ENCODE data around the gene DNAJA4.

The DNAJA4 gene

DNA sequence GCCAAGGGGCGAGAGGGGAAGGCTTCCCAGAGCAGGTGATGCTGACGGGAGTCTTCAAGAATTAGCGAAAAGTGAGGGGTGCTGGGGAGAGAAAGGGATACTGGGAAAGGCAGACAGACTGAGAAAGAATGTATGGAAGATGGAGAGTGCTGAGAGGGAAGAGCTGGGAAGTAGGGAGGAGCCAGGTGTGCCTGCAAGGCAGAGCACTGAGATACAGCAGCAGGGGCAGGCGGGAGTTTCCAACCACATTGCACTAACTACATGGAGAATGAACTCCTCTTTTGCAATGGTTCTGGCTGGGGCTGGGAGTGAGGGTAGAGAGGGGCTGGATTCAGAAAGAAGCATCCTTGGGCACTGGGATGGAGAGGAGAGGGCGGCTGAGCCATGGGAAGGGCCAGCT lies 59.8 kb downstream of the DNAJA4 start:
- H3K36me3 Mint-ChIP-seq (ENCODE audit: low read depth), result no peaks in the 10 kb centered on the region
- no peaks in the 10 kb centered on the region for H3K9me3 Mint-ChIP-seq
- peak overlapping the region; percentile 48 to 74 (median 58) for H3K27ac Mint-ChIP-seq
- no peak overlapping the region for H3K4me3 Mint-ChIP-seq
- peaks cover 23% of the 10 kb centered on the region for H3K27me3 Mint-ChIP-seq (ENCODE audit: low read depth)
- TF ChIP-seq, protein P1, sequence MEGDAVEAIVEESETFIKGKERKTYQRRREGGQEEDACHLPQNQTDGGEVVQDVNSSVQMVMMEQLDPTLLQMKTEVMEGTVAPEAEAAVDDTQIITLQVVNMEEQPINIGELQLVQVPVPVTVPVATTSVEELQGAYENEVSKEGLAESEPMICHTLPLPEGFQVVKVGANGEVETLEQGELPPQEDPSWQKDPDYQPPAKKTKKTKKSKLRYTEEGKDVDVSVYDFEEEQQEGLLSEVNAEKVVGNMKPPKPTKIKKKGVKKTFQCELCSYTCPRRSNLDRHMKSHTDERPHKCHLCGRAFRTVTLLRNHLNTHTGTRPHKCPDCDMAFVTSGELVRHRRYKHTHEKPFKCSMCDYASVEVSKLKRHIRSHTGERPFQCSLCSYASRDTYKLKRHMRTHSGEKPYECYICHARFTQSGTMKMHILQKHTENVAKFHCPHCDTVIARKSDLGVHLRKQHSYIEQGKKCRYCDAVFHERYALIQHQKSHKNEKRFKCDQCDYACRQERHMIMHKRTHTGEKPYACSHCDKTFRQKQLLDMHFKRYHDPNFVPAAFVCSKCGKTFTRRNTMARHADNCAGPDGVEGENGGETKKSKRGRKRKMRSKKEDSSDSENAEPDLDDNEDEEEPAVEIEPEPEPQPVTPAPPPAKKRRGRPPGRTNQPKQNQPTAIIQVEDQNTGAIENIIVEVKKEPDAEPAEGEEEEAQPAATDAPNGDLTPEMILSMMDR (IDR thresholded peaks at IDR 0.05; ENCODE audit: unreplicated experiment in 3 of 3), result no peak
- H3K4me1 Mint-ChIP-seq, result peaks cover 50% of the 10 kb centered on the region

DNA sequence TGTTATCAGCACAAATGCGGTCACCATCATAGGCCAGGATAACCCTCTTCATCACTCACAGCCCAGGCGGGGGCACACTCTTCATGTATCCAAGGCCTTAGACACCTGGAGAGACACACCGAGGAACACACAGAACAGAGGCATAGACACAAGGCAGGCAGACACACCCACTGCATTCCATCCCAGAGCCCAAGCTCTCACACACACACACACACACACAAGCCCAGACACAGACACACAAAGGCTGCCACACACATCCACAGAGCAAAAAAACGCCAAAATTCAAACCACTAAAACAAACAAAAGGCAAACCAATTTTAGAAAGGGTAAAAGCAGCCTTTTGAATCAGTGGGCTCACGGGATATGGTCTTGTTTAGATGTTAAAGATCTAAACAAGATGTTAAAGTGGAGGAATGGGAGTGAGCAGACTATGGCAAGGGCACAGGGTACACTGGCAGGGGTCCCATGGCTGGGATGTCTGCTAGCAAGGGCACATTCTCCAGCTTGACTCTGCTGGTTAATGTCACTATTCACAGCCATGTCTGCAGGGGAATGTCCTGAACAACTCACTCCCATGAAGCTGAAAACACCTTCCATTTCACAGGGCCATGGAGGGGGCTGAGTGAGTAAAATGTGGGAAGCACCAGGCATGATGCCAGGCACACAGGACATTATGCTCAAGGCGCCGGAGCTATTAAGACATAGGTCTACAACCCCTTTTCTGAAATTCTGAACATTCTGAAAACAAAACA lies 60.9 kb downstream of the DNAJA4 start:
- TF ChIP-seq, protein P1 (IDR thresholded peaks at IDR 0.05; ENCODE audit: unreplicated experiment in 3 of 3), result no peak
- no peaks in the 10 kb centered on the region for H3K9me3 Mint-ChIP-seq
- H3K27ac Mint-ChIP-seq, result peak overlapping the region in 2 of 3 experiments; percentile 10 to 20
- H3K27me3 Mint-ChIP-seq (ENCODE audit: low read depth), result peaks cover 18% of the 10 kb centered on the region
- no peak overlapping the region for H3K4me3 Mint-ChIP-seq
- H3K36me3 Mint-ChIP-seq (ENCODE audit: low read depth), result no peaks in the 10 kb centered on the region
- peaks cover 45% of the 10 kb centered on the region for H3K4me1 Mint-ChIP-seq

DNA sequence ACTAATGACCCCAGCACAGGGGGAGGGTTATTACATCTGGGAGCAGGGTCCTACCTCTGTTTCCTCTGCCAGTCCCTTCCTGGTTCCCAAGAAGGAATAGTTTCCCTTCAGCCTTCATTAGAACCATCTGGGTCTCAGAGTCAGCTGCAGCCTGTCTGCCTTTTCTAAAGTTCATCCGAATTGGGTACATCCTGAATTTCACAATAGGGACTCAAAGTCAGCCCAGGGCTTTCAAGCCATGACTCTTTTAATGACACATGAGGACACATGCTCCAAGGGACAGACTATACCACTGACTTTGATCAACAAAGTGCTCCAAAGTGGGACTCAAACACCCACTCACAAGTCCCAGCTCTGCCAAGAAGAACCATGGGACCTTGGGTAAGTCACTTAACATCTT lies 63.1 kb downstream of the DNAJA4 start:
- Mint-ChIP-seq H3K36me3 (ENCODE audit: low read depth) (no peaks in the 10 kb centered on the region), H3K27ac (peak overlapping the region in 1 of 3 experiments; percentile 21), H3K27me3 (ENCODE audit: low read depth) (peaks cover 15% of the 10 kb centered on the region), H3K4me1 (peaks cover 30% of the 10 kb centered on the region), H3K9me3 (no peaks in the 10 kb centered on the region), H3K4me3 (no peak overlapping the region)
- TF ChIP-seq, protein P1 (IDR thresholded peaks at IDR 0.05; ENCODE audit: unreplicated experiment in 3 of 3), result no peak

DNA sequence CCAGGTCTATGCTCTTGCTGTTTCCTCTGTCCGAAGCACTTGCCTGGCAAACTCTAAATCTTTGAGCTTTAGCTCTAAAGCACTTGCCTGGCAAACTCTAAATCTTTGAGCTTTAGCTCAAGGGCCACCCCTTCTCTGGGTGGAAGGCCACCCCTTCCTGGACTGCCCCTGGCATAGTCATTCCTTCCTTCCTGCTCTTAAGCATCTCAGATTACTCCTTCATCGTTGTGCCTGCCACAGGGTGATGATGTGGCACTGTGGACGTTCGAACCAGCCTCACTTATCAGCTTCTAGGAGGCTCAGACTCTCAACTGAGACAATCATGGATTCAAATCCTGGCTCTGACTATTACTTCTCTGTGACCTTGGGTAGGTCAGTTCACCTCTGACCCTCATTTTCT lies 65.3 kb downstream of the DNAJA4 start:
- H3K4me3 Mint-ChIP-seq, result no peak overlapping the region
- TF ChIP-seq, protein P1 (IDR thresholded peaks at IDR 0.05; ENCODE audit: unreplicated experiment in 3 of 3), result no peak
- peaks cover 11% of the 10 kb centered on the region for H3K27me3 Mint-ChIP-seq (ENCODE audit: low read depth)
- H3K27ac Mint-ChIP-seq, result no peak overlapping the region
- no peaks in the 10 kb centered on the region for H3K36me3 Mint-ChIP-seq (ENCODE audit: low read depth)
- peaks cover 11% of the 10 kb centered on the region for H3K4me1 Mint-ChIP-seq
- H3K9me3 Mint-ChIP-seq, result no peaks in the 10 kb centered on the region

Data from nephron (organoid).